Mesendoderm (in vitro differentiated cells): ENCODE data around the gene PEAR1.

Experiments
- DNase-seq: peaks from one replicate; pipeline ENCODE4 v3.0.0; 2013
- H2AK5ac ChIP-seq: 2 replicates; pipeline ENCODE4 v1.6.1; 2013; ENCODE audit warnings: low read length, inconsistent platforms
- H2BK120ac ChIP-seq: 2 replicates; pipeline ENCODE4 v1.6.1; 2013; ENCODE audit warnings: low read depth, mild to moderate bottlenecking, low read length, moderate library complexity, mixed read lengths
- H2BK15ac ChIP-seq: replicated peaks from 2 replicates; pipeline ENCODE4 v1.6.1; 2013; ENCODE audit warnings: low read depth, mild to moderate bottlenecking, moderate library complexity
- H2BK5ac ChIP-seq: 2 replicates; pipeline ENCODE4 v1.6.1; 2013; ENCODE audit warnings: low read length, inconsistent platforms
- H3K18ac ChIP-seq: 2 replicates; pipeline ENCODE4 v1.6.1; 2013; ENCODE audit warnings: mild to moderate bottlenecking, low read length, mixed read lengths
- H3K23ac ChIP-seq: one replicate; pipeline ENCODE4 v1.6.1; 2013; ENCODE audit warnings: low read length
- H3K27ac ChIP-seq: 2 replicates; pipeline ENCODE4 v1.5.1; 2013; ENCODE audit warnings: low read depth, mild to moderate bottlenecking, inconsistent platforms, low read length, moderate library complexity
- H3K27me3 ChIP-seq: 2 replicates; pipeline ENCODE4 v1.6.1; 2013; ENCODE audit warnings: low read length, control low read depth, mild to moderate bottlenecking, inconsistent platforms; ENCODE audit not compliant: insufficient read depth, poor library complexity
- H3K36me3 ChIP-seq: 2 replicates; pipeline ENCODE4 v1.6.1; 2013; ENCODE audit warnings: low read length, inconsistent platforms; ENCODE audit not compliant: control insufficient read depth, insufficient read depth
- H3K4ac ChIP-seq: one replicate; pipeline ENCODE4 v1.6.1; 2013; ENCODE audit warnings: low read depth, mild to moderate bottlenecking, low read length, moderate library complexity
- H3K4me1 ChIP-seq: 2 replicates; pipeline ENCODE4 v1.6.1; 2013; ENCODE audit warnings: low read depth, low read length, inconsistent platforms; ENCODE audit not compliant: control insufficient read depth
- H3K4me2 ChIP-seq: 2 replicates; pipeline ENCODE4 v1.6.1; 2013; ENCODE audit warnings: low read length
- H3K4me3 ChIP-seq: 2 replicates; pipeline ENCODE4 v1.5.1; 2013; ENCODE audit warnings: mild to moderate bottlenecking, low read length
- H3K56ac ChIP-seq: one replicate; pipeline ENCODE4 v1.6.1; 2013; ENCODE audit warnings: low read length
- H3K79me1 ChIP-seq: 2 replicates; pipeline ENCODE4 v1.6.1; 2013; ENCODE audit warnings: low read length, inconsistent platforms
- H3K79me2 ChIP-seq: 2 replicates; pipeline ENCODE4 v1.6.1; 2013; ENCODE audit warnings: mild to moderate bottlenecking, low read length; ENCODE audit not compliant: control insufficient read depth, insufficient read depth
- H3K9ac ChIP-seq: 2 replicates; pipeline ENCODE4 v1.6.1; 2013; ENCODE audit warnings: low read length, inconsistent platforms
- H4K5ac ChIP-seq: one replicate; pipeline ENCODE4 v1.6.1; 2013; ENCODE audit warnings: low read length
- H4K8ac ChIP-seq: one replicate; pipeline ENCODE4 v1.6.1; 2013; ENCODE audit warnings: low read depth, mild to moderate bottlenecking, control low read depth, low read length, moderate library complexity
- WGBS: extraction: QIAGEN DNeasy Blood & Tissue Kit; methylation state at CpG from one replicate; pipeline ENCODE4 v1.1.7; 2013; ENCODE audit warnings: low lambda C conversion rate, missing lambda C conversion rate; ENCODE audit not compliant: insufficient coverage; ENCODE audit errors: extremely low coverage; 5-methylcytosine and 5-hydroxymethylcytosine counted together

The PEAR1 gene

GRCh38 chr1:156901590-156901900 is 8.0 kb downstream of the PEAR1 start:
- H2AK5ac ChIP-seq: no peak overlapping the region
- no peak overlapping the region for H4K8ac ChIP-seq
- no peaks in the 10 kb centered on the region for H3K79me2 ChIP-seq
- H3K9ac ChIP-seq: no peak overlapping the region
- no peaks in the 10 kb centered on the region for H3K27me3 ChIP-seq
- H3K4me1 ChIP-seq: no peaks in the 10 kb centered on the region
- no peaks in the 10 kb centered on the region for H3K36me3 ChIP-seq
- no peak overlapping the region for H2BK120ac ChIP-seq
- peak overlapping the region; percentile 5 for H3K56ac ChIP-seq
- H2BK5ac ChIP-seq: no peak overlapping the region
- DNase-seq: no peak
- no peak overlapping the region for H2BK15ac ChIP-seq
- H3K4ac ChIP-seq: no peak overlapping the region
- no peaks in the 10 kb centered on the region for H3K79me1 ChIP-seq
- no peak overlapping the region for H3K4me3 ChIP-seq
- no peak overlapping the region for H4K5ac ChIP-seq
- H3K4me2 ChIP-seq: no peak overlapping the region
- H3K23ac ChIP-seq: no peak overlapping the region
- no CpG with 5 or more reads among the region's 4 CpGs for WGBS
- H3K18ac ChIP-seq: no peak overlapping the region
- no peak overlapping the region for H3K27ac ChIP-seq

GRCh38 chr1:156901966-156902915 is 8.7 kb downstream of the PEAR1 start:
- Histone ChIP-seq H3K9ac (no peak overlapping the region), H3K4ac (no peak overlapping the region), H3K56ac (no peak overlapping the region), H4K8ac (no peak overlapping the region), H3K27ac (no peak overlapping the region), H2BK5ac (no peak overlapping the region), H3K18ac (no peak overlapping the region), H2BK120ac (no peak overlapping the region), H3K4me3 (no peak overlapping the region), H4K5ac (no peak overlapping the region), H2BK15ac (no peak overlapping the region), H3K4me1 (no peaks in the 10 kb centered on the region), H3K27me3 (no peaks in the 10 kb centered on the region), H3K79me1 (no peaks in the 10 kb centered on the region), H2AK5ac (no peak overlapping the region), H3K23ac (no peak overlapping the region), H3K4me2 (no peak overlapping the region), H3K36me3 (no peaks in the 10 kb centered on the region), H3K79me2 (no peaks in the 10 kb centered on the region)
- no peak for DNase-seq
- WGBS: no CpG with 5 or more reads among the region's 23 CpGs

GRCh38 chr1:156903328-156904091 is 10.0 kb downstream of the PEAR1 start:
- Histone ChIP-seq H3K27me3 (no peaks in the 10 kb centered on the region), H3K27ac (no peak overlapping the region), H3K4me3 (no peak overlapping the region), H3K4me1 (no peaks in the 10 kb centered on the region), H3K18ac (no peak overlapping the region), H2BK120ac (no peak overlapping the region), H3K4me2 (no peak overlapping the region), H3K23ac (no peak overlapping the region), H4K5ac (no peak overlapping the region), H3K56ac (no peak overlapping the region), H2BK5ac (no peak overlapping the region), H2AK5ac (no peak overlapping the region), H4K8ac (no peak overlapping the region), H3K79me2 (no peaks in the 10 kb centered on the region), H3K4ac (no peak overlapping the region), H2BK15ac (no peak overlapping the region), H3K9ac (no peak overlapping the region), H3K36me3 (no peaks in the 10 kb centered on the region), H3K79me1 (no peaks in the 10 kb centered on the region)
- WGBS: no CpG with 5 or more reads among the region's 15 CpGs
- DNase-seq: no peak

GRCh38 chr1:156904187-156904959 is 10.9 kb downstream of the PEAR1 start:
- Histone ChIP-seq H2BK120ac (no peak overlapping the region), H4K5ac (no peak overlapping the region), H3K23ac (no peak overlapping the region), H3K9ac (no peak overlapping the region), H3K27ac (no peak overlapping the region), H4K8ac (no peak overlapping the region), H3K4me1 (no peaks in the 10 kb centered on the region), H3K36me3 (no peaks in the 10 kb centered on the region), H3K4ac (no peak overlapping the region), H3K79me1 (no peaks in the 10 kb centered on the region), H3K4me3 (no peak overlapping the region), H3K27me3 (no peaks in the 10 kb centered on the region), H2BK15ac (no peak overlapping the region), H3K4me2 (no peak overlapping the region), H3K56ac (no peak overlapping the region), H3K79me2 (no peaks in the 10 kb centered on the region), H2BK5ac (no peak overlapping the region), H2AK5ac (no peak overlapping the region), H3K18ac (no peak overlapping the region)
- no CpG with 5 or more reads among the region's 19 CpGs for WGBS
- no peak for DNase-seq

- no peaks in the 10 kb centered on the region for H3K4me1 ChIP-seq
- no peak for DNase-seq
Observed at GRCh38 chr1:156905176-156905575, 11.7 kb downstream of the PEAR1 start.

More at GRCh38 chr1:156905176-156905575, 11.7 kb downstream of the PEAR1 start:
- H2BK5ac ChIP-seq: no peak overlapping the region
- no peak overlapping the region for H3K27ac ChIP-seq
- H3K36me3 ChIP-seq: no peaks in the 10 kb centered on the region
- H3K4me3 ChIP-seq: no peak overlapping the region
- no peak overlapping the region for H2BK15ac ChIP-seq
- H3K79me2 ChIP-seq: no peaks in the 10 kb centered on the region
- H3K4me2 ChIP-seq: no peak overlapping the region
- H2BK120ac ChIP-seq: no peak overlapping the region
- no CpG with 5 or more reads among the region's 16 CpGs for WGBS
- no peak overlapping the region for H3K18ac ChIP-seq
- H3K23ac ChIP-seq: no peak overlapping the region
- H3K4ac ChIP-seq: no peak overlapping the region
- no peak overlapping the region for H3K56ac ChIP-seq
- H2AK5ac ChIP-seq: no peak overlapping the region
- H3K27me3 ChIP-seq: no peaks in the 10 kb centered on the region
- H4K8ac ChIP-seq: no peak overlapping the region
- H4K5ac ChIP-seq: no peak overlapping the region
- no peaks in the 10 kb centered on the region for H3K79me1 ChIP-seq
- no peak overlapping the region for H3K9ac ChIP-seq
